GM13977 (cell line): ENCODE results near the gene STAT3.
"Not testable (repeated sequence)": the region's sequence is repeated elsewhere in the genome, so short reads cannot be mapped to it uniquely, and the experiment has no call there.

Experiments used
- DNase-seq: peaks from one replicate; pipeline ENCODE4 v3.0.0; 2012; ENCODE audit warnings: low spot score
- in situ Hi-C: fragments of 300-500 bp; cut with MboI; formaldehyde crosslinking; loops from one replicate; pipeline ENCODE4 v1.12.0; 2022; ENCODE audit warnings: low sequenced_read_pairs, low pct_unique_long_range_greater_than_20kb, mixed read lengths, inconsistent platforms; ENCODE audit not compliant: unreplicated experiment
- TF ChIP-seq, protein P1 (sequence below): IDR thresholded peaks from 2 replicates; pipeline ENCODE4 v1.5.1; 2012; ENCODE audit warnings: mild to moderate bottlenecking, control low read depth; ENCODE audit not compliant: insufficient read depth; ENCODE audit errors: extremely low read depth, missing control alignments

The STAT3 gene

DNA sequence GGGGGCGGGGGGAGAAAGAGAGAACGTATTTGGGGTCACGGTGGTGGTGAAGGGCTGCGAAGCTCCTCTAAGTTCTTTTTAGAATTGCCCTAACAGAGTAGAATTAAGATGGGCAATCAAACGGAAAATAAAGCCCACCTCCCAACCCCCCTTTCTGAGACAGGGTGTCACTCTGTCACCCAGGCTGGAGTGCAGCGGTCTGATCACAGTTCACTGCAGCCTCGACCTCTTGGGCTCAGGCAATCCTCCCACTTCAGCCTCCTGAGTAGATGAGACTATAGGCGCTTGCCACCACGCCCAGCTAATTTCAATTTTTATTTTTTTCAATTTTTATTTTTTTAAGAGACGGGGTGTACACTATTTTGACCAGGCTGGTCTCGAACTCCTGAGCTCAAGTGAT, 35.5 kb upstream of the STAT3 start:
- TF ChIP-seq, protein P1, sequence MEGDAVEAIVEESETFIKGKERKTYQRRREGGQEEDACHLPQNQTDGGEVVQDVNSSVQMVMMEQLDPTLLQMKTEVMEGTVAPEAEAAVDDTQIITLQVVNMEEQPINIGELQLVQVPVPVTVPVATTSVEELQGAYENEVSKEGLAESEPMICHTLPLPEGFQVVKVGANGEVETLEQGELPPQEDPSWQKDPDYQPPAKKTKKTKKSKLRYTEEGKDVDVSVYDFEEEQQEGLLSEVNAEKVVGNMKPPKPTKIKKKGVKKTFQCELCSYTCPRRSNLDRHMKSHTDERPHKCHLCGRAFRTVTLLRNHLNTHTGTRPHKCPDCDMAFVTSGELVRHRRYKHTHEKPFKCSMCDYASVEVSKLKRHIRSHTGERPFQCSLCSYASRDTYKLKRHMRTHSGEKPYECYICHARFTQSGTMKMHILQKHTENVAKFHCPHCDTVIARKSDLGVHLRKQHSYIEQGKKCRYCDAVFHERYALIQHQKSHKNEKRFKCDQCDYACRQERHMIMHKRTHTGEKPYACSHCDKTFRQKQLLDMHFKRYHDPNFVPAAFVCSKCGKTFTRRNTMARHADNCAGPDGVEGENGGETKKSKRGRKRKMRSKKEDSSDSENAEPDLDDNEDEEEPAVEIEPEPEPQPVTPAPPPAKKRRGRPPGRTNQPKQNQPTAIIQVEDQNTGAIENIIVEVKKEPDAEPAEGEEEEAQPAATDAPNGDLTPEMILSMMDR = no peak
- in situ Hi-C loops = no loop called here
- DNase-seq = no peak

DNA sequence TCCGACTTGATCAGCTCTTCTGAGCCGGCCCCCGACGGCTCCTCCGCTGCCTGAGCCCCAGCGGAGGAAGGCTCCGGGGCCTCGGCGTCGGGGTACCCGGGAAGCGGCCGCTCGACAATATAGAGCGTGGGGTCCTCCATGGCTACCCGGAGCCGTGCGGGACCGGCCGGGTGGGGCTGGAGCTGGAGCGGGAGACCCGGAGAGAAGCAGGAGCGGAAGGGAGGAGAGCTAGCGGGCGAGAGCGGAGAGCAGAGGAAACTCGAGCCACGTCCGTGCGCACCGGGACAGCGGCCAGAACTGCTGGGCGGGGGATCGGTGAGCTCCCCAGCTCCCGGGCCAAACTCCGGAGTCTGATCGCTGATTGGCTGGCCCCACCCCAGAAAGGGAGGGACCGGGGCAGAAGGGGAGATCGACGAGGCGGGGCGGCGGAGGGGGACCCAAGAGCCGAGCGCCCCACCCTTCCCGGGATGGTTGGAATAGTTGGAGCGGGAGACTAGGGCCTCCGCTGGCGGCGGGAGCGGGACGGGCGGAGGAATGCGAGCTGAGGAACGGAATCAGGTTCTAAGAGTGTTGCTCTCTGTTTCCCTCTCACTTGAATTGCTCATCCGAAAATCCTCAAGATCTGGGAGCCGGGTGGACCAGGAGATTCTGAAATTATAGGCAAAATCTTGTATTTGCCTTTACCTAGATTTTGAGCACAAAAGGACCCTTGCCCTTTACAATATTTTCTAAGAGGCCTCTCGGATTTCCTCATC, 34.9 kb upstream of the STAT3 start, which contains the start of gene CAVIN1:
TSS of gene CAVIN1 (minus strand) at position 299 of the 755 bp plus-strand sequence. CDS start at position 140, 159 bp downstream.
- TF ChIP-seq, protein P1 = no peak
- DNase-seq = peak; percentile 75
- in situ Hi-C loops = no loop called here

DNA sequence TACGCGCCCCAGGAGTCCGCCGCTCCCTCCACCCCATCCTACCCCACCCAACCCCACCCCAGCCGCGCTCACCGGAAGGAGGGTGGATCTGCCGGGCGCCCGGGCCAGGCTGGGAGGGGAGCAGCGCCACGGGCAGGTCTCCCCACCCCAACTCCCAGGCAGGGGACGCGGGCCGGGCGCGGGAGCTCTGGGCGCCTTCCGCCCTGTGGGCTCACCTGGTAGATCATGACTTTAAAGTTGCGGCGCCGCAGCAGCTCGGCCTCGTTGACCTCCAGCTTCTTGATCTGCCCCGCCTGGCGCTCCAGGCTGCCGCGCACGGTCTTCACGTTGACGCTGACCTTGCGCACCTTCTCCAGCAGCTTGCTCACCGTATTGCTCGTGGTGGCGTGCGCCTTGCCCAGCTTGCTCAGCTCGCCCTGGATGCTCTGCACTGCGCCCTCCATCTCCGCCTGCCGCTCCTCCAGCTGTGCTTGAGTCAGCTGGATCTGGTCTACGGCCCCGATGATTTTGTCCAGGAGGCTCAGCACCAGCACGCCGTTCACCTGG, 34.2 kb upstream of the STAT3 start:
- in situ Hi-C loops = no loop called here
- DNase-seq = peak; percentile 44
- TF ChIP-seq, protein P1 = no peak

DNA sequence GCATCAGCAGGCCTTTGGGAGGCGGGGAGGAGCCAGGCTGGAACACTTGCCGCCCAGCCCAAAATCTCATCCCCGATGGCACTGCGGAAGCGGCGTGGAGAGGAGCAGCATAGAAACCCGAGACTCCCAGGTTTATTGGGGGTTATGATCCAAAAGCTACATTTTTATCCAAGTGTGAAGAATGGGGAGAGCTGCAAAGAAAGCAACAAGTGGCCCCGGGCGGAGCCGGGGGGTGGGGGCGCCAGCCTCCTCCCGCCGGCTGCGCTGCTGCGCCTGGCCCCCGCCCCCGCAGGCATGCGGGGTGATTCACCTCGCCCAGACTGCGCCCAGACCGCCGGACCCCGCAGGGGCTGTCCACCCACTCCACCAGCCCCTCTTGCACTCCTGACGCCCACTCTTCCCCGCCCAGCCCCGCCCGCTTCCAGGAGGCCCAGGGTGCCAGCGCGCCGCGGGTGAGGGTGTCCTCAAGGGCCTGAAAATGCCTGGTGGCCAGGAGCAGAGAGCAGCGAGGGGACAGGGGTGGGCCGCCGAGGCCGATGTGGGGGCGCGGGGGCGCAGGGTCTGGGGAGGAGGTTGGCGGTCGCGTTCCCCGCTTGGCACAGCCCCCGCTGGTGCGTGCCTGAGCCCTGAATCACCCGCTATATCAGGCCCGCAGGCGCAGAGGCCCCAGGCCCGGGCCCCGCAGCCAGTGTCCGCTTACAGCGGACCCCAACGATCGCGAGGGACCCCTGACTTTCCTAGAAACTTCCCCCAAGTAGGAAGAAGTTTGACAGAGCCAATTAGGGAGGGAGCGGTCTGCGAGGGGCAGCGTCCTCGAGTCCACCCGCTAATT, 33.5 kb upstream of the STAT3 start:
- TF ChIP-seq, protein P1 = no peak
- DNase-seq = peak; percentile 35
- in situ Hi-C loops = no loop called here

DNA sequence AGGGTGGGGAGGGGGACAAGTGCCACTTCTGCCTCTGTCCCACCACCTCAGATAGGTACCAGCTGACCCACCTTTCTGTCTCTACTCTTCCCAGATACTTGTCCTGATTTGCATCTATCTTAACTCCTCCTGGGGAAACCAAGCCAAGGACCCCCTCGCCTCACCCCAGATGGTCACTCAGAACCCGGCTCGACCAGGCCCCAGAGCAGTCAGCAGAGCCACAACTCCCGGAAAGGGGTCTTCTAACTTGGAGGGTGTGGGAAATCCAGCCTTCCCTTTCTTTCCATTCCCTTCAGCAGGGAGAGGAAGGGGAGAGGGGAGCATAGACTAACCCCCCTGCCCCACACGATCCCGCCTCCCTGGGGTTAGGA, 32.9 kb upstream of the STAT3 start:
- no peak for DNase-seq
- in situ Hi-C loops = no loop called here
- TF ChIP-seq, protein P1 = no peak

DNA sequence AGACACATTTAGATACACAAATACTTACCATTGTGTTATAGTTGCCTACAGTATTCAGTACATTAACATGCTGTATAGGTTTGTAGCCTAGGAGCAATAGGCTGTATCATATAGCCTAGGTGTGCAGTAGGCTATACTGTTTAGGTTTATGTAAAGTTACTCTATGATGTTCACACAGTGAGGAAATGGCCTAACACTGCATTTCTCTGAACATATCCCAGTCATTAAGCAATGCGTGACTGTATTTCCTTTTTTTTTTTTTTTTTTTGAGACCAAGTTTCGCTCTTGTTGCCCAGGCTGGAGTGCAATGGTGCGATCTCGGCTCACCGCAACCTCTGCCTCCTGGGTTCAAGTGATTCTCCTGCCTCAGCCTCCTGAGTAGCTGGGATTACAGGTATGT, 29.7 kb upstream of the STAT3 start:
- in situ Hi-C loops, DNase-seq: not testable (repeated sequence)

DNA sequence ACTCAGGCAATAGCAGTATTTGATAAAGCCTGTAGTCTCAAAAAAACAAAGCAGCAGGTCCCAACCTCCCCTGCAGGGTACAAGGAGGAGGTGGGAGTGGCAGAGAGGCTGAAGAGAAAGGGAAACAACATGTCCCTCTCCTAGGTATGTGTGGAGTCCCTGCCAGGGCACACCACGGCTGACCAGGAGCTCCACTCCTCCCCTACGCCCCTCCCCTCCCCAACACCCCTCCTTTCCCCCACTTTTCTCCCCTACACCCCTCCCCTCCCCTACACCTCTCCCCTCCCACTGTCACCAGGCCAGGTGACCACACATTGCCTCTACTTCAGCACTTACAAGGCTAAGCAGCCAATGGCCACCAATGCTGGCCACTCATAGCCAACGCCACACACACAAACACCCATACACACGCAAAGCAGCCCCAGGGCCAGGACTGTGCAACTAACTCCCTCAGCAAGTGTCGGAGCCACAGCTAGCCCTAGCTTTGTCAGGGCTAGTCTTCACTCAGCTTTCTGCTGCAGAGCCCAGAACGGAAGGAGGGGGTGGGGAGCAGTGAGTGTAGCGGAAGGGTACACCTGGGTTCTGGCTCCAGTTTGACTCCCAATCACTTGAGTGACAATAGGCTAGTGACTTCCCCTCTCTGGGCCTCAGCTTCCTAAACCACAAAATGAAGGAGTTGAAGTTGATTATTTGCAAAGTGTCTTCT, 26.6 kb upstream of the STAT3 start:
- DNase-seq = peak; percentile 70
- in situ Hi-C loops = no loop called here
- TF ChIP-seq, protein P1 = no peak
